HepG2 (cell line): ENCODE data around the gene GJD3. TPM values are rescaled to one million over a fixed set of nuclear protein-coding genes. Genes with fewer than 3 reads are reported as not detected.

Source experiments
- CEBPB ChIP-seq: IDR thresholded peaks from 2 replicates; pipeline ENCODE4 v1.6.1; 2011; ENCODE audit warnings: low read depth, low read length, improper control_type of control experiment, borderline replicate concordance
- EP300 ChIP-seq, 3 experiments: sonication (generic) in 1 of 3; formaldehyde crosslinking in 1 of 3; IDR thresholded peaks; 2 replicates each; pipeline versions ENCODE4 v1.5.1 to v1.6.1; 2011 to 2020; ENCODE audit warnings: low read depth in 2 of 3, low read length in 2 of 3, borderline replicate concordance in 1 of 3, improper control_type of control experiment in 1 of 3, mild to moderate bottlenecking in 1 of 3, missing genetic modification reagents in 1 of 3, moderate library complexity in 1 of 3
- FOXK2 ChIP-seq: fragments of 450-650 bp; IDR thresholded peaks from 2 replicates; pipeline ENCODE4 v1.6.1; 2016
- GATAD2A ChIP-seq: IDR thresholded peaks from 2 replicates; pipeline ENCODE4 v1.6.1; 2016
- JUND ChIP-seq: sonication (generic); formaldehyde crosslinking; IDR thresholded peaks from 2 replicates; pipeline ENCODE4 v1.8.0; 2022; ENCODE audit warnings: mild to moderate bottlenecking, missing genetic modification reagents
- ZBTB42 ChIP-seq: sonication (generic); formaldehyde crosslinking; IDR thresholded peaks from 2 replicates; pipeline ENCODE4 v1.5.0; 2020; ENCODE audit warnings: mild to moderate bottlenecking, missing genetic modification reagents
- ZNF235 ChIP-seq: sonication (generic); formaldehyde crosslinking; IDR thresholded peaks from 2 replicates; pipeline ENCODE4 v1.8.1; 2023; ENCODE audit warnings: mild to moderate bottlenecking, missing genetic modification reagents, borderline replicate concordance
- ZNF615 ChIP-seq: sonication (generic); formaldehyde crosslinking; IDR thresholded peaks from 2 replicates; pipeline ENCODE4 v1.5.0; 2020; ENCODE audit warnings: mild to moderate bottlenecking, missing genetic modification reagents, borderline replicate concordance
- polyA plus RNA-seq, 8 experiments: library from polyadenylated mRNA; depleted of rRNA in 3 of 8; stranded (reverse) in 7 of 8; unstranded in 1 of 8; fragments of >200 nt; fragmentation: Illumina TruSeq in 4 of 8; extraction: Trizol in 4 of 8; gene quantifications; 2 replicates each; pipeline versions ENCODE4 v1.2.1 to v1.2.3, GENCODE V29; 2011 to 2016; ENCODE audit warnings: low read depth in 4 of 8, missing spikeins in 1 of 8, mixed read lengths in 1 of 8; ENCODE audit not compliant: insufficient read depth in 1 of 8
- total RNA-seq, 5 experiments: library from RNA; depleted of rRNA; stranded (reverse); fragments of >200 nt; fragmentation: Illumina TruSeq; extraction: Trizol; gene quantifications; 2 replicates each; pipeline ENCODE4 v1.2.3, GENCODE V29; 2016; ENCODE audit warnings: low read depth in 1 of 5
- TF ChIP-seq, protein P1 (sequence below): IDR thresholded peaks from 2 replicates; pipeline ENCODE4 v1.6.1; 2012; ENCODE audit warnings: low read depth, low read length, improper control_type of control experiment
- TF ChIP-seq, protein P2 (sequence below): sonication (generic); formaldehyde crosslinking; IDR thresholded peaks from 2 replicates; pipeline ENCODE4 v1.4.0; 2020; ENCODE audit warnings: mild to moderate bottlenecking, missing genetic modification reagents
- TF ChIP-seq, protein P3 (sequence below): fragments of 450-650 bp; IDR thresholded peaks from 2 replicates; pipeline ENCODE4 v1.6.1; 2016
- TF ChIP-seq, protein P4 (sequence below): IDR thresholded peaks from 2 replicates; pipeline ENCODE4 v1.4.0; 2020; ENCODE audit warnings: mild to moderate bottlenecking, missing genetic modification reagents
- TF ChIP-seq, protein P5 (sequence below): fragments of 450-650 bp; IDR thresholded peaks from 2 replicates; pipeline ENCODE4 v1.6.1; 2017; ENCODE audit warnings: mild to moderate bottlenecking

Gene GJD3
- total and polyA plus RNA-seq, 2 of the 13 experiments (the other 11 are each of a cell fraction or from before 2014, with no cell fraction given), result not detected

DNA sequence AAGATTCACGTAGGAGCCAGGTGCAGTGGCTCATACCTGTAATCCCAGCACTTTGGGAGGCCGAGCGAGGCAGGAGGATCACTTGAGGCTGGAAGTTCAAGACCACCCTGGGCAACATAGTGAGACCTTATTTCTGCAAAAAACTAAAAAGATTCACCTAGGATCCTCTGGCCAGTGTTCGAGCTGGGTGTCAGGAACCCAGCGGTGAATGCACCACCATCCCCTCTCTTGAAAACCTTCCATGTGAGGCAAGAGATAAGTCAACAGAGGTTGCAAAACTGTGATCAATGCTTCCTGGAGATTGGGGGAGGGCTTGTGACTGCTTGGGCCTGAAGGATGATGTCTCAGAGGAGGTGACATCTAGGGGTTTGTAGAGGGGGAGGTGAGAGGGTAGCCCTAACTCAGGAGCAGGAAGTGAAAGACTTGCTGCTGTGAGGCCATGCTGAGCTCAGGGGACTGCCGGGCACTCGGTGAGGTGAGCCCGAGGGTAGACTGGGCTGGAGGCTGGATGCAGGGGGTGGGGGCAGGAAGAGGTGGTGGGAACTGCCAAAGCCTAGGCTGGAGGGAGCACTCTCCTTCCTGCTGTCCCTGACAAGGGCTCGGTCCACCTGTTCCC is 11.7 kb downstream of the GJD3 start (continued):
- TF ChIP-seq, protein P1, sequence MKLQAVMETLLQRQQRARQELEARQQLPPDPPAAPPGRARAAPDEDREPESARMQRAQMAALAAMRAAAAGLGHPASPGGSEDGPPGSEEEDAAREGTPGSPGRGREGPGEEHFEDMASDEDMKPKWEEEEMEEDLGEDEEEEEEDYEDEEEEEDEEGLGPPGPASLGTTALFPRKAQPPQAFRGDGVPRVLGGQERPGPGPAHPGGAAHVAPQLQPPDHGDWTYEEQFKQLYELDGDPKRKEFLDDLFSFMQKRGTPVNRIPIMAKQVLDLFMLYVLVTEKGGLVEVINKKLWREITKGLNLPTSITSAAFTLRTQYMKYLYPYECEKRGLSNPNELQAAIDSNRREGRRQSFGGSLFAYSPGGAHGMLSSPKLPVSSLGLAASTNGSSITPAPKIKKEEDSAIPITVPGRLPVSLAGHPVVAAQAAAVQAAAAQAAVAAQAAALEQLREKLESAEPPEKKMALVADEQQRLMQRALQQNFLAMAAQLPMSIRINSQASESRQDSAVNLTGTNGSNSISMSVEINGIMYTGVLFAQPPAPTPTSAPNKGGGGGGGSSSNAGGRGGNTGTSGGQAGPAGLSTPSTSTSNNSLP, result peak; percentile 52; the same call in 1 of the 2 replicates
- TF ChIP-seq, protein P2, sequence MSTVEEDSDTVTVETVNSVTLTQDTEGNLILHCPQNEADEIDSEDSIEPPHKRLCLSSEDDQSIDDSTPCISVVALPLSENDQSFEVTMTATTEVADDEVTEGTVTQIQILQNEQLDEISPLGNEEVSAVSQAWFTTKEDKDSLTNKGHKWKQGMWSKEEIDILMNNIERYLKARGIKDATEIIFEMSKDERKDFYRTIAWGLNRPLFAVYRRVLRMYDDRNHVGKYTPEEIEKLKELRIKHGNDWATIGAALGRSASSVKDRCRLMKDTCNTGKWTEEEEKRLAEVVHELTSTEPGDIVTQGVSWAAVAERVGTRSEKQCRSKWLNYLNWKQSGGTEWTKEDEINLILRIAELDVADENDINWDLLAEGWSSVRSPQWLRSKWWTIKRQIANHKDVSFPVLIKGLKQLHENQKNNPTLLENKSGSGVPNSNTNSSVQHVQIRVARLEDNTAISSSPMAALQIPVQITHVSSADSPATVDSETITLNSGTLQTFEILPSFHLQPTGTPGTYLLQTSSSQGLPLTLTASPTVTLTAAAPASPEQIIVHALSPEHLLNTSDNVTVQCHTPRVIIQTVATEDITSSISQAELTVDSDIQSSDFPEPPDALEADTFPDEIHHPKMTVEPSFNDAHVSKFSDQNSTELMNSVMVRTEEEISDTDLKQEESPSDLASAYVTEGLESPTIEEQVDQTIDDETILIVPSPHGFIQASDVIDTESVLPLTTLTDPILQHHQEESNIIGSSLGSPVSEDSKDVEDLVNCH (CRISPR knock-in tag), result no peak
- TF ChIP-seq, protein P3, sequence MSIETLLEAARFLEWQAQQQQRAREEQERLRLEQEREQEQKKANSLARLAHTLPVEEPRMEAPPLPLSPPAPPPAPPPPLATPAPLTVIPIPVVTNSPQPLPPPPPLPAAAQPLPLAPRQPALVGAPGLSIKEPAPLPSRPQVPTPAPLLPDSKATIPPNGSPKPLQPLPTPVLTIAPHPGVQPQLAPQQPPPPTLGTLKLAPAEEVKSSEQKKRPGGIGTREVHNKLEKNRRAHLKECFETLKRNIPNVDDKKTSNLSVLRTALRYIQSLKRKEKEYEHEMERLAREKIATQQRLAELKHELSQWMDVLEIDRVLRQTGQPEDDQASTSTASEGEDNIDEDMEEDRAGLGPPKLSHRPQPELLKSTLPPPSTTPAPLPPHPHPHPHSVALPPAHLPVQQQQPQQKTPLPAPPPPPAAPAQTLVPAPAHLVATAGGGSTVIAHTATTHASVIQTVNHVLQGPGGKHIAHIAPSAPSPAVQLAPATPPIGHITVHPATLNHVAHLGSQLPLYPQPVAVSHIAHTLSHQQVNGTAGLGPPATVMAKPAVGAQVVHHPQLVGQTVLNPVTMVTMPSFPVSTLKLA, result peak; percentile 12; the same call in 1 of the 2 replicates
- TF ChIP-seq, protein P4, sequence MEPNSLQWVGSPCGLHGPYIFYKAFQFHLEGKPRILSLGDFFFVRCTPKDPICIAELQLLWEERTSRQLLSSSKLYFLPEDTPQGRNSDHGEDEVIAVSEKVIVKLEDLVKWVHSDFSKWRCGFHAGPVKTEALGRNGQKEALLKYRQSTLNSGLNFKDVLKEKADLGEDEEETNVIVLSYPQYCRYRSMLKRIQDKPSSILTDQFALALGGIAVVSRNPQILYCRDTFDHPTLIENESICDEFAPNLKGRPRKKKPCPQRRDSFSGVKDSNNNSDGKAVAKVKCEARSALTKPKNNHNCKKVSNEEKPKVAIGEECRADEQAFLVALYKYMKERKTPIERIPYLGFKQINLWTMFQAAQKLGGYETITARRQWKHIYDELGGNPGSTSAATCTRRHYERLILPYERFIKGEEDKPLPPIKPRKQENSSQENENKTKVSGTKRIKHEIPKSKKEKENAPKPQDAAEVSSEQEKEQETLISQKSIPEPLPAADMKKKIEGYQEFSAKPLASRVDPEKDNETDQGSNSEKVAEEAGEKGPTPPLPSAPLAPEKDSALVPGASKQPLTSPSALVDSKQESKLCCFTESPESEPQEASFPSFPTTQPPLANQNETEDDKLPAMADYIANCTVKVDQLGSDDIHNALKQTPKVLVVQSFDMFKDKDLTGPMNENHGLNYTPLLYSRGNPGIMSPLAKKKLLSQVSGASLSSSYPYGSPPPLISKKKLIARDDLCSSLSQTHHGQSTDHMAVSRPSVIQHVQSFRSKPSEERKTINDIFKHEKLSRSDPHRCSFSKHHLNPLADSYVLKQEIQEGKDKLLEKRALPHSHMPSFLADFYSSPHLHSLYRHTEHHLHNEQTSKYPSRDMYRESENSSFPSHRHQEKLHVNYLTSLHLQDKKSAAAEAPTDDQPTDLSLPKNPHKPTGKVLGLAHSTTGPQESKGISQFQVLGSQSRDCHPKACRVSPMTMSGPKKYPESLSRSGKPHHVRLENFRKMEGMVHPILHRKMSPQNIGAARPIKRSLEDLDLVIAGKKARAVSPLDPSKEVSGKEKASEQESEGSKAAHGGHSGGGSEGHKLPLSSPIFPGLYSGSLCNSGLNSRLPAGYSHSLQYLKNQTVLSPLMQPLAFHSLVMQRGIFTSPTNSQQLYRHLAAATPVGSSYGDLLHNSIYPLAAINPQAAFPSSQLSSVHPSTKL (CRISPR knock-in tag), result peak; percentile 94
- peak; percentile 86 for TF ChIP-seq JUND
- peak; percentile 99 for TF ChIP-seq CEBPB
- TF ChIP-seq ZNF615 (CRISPR knock-in tag), result peak; percentile 59; the same call in 1 of the 2 replicates
- no peak for TF ChIP-seq ZBTB42 (CRISPR knock-in tag)
- peak; percentile 58 to 95; a peak in 3 of 4 replicates for TF ChIP-seq EP300 (IDR thresholded peaks at IDR 0.05; ENCODE audit: low read depth in 2 of 2, low read length in 2 of 2)
- TF ChIP-seq EP300 (CRISPR knock-in tag; IDR thresholded peaks at IDR 0.05; ENCODE audit: borderline replicate concordance), result peak; percentile 70
- no peak for TF ChIP-seq FOXK2
- TF ChIP-seq, protein P5, sequence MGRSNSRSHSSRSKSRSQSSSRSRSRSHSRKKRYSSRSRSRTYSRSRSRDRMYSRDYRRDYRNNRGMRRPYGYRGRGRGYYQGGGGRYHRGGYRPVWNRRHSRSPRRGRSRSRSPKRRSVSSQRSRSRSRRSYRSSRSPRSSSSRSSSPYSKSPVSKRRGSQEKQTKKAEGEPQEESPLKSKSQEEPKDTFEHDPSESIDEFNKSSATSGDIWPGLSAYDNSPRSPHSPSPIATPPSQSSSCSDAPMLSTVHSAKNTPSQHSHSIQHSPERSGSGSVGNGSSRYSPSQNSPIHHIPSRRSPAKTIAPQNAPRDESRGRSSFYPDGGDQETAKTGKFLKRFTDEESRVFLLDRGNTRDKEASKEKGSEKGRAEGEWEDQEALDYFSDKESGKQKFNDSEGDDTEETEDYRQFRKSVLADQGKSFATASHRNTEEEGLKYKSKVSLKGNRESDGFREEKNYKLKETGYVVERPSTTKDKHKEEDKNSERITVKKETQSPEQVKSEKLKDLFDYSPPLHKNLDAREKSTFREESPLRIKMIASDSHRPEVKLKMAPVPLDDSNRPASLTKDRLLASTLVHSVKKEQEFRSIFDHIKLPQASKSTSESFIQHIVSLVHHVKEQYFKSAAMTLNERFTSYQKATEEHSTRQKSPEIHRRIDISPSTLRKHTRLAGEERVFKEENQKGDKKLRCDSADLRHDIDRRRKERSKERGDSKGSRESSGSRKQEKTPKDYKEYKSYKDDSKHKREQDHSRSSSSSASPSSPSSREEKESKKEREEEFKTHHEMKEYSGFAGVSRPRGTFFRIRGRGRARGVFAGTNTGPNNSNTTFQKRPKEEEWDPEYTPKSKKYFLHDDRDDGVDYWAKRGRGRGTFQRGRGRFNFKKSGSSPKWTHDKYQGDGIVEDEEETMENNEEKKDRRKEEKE, result no peak
- no peak for TF ChIP-seq ZNF235 (CRISPR knock-in tag)
- peak; percentile 100 for TF ChIP-seq GATAD2A (CRISPR knock-in tag)
